Stimulated activated CD8-positive, alpha-beta memory T cell treated with anti-CD3 and anti-CD28 coated beads, Interleukin-4, amount 100 ng/mL, for 1 hour (primary cell): ENCODE results near the gene PCYT1A.
A peak's percentile ranks its signal among the peaks of the same experiment; 100 is the strongest.

Experiments
- DNase-seq, 2 donors: peaks; one replicate each; pipeline ENCODE4 v3.0.0-alpha.2; 2020; ENCODE audit warnings: low read depth in 2 of 2, low spot score in 1 of 2

The PCYT1A gene

DNA sequence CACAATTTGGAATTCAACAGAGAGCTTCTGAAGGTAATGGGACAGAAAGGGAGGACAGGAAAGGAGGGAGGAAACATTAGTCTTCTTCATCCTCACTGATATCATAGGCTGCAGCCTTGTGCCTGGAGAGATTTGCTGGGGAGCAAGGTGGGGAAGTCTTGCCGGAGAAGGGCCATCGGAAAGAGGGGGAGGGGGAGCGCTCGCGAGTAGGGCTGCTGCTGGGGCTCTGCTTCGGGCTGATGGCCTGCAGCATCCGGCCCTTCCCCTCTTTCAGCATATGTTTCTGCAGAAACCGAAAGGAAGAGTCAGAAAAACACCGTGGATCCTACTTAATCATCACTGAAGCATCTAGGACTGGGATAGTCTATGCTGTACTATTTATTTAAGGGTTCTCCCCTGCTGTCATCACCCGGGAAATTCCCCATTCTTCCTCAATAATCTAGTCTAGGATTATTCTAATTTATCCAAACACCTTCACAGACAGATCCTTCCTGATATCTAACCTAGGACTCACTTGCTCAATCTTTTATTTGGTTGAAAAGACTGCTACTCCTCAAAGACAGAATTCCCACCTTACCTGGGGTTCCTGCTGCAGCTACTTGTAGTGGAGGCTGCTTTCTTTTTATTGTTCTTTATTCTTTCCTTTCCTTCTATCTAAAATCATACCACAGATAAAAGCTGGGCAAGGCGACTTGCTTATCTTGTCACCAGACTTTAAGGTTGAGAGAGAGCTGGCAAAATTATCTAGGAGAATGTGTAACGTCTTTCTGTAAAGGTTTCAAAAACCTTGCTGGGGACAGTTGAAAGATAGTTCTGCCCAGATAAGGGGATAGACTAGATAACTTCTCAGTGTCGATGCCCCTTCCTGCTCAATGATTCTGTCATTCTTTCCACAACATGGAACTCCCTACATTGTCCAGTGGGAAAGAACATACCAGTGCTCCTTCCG lies 48.6 kb downstream of the PCYT1A start:
- no peak for DNase-seq

DNA sequence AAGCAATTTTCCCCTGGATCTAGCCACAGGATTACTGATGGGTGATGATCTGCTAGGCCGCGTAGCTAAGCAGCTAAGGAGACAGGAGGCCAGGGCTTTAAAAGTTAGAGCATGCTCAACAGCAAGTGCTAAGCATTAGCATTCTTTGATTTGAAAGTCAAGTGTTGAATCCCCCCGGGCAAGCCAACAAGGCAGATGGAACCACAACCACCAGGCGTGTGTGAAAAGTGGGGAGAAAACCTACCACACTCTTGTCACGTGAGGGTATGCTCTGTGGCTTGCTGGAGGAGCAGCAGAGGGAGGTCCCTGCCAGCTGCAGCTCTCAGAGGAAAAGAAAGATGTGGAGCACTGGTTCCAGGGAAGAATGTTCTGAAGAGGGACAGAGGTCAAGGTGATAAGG lies 50.3 kb downstream of the PCYT1A start:
- DNase-seq = no peak

GRCh38 chr3:196236223-196236622 lies 51.3 kb downstream of the PCYT1A start:
- DNase-seq = no peak

DNA sequence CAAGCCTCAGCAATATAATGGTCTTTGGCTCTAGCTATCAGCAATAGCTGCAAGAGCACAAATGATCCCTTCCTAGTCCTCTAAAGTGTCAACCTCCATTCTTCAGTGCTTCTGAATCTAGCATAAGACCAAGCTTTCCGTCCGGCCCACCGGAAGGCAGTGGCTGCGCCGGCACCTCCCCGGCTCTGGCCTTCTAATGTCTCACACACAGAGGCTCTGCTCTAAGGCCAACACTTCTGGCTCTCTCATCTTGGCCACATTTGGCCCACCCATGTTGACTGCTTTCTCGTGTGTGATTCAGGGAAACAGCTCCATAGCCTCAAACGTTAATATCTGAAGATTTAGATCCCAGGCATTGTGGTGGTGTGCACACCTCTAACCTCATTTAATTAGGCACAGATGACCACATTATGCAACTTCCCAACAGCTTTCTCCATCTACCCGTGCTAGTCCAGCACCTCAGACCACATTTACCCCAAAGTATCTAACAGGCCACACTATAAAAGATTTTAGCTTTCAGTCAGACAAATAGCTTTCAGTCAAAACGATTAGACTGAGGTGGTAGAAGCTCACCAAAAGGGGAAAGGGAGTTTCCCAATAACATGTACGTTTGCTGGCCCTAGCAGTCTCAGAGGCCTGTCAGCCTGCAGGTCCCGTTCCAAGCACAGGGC lies 51.9 kb downstream of the PCYT1A start:
- no peak for DNase-seq

DNA sequence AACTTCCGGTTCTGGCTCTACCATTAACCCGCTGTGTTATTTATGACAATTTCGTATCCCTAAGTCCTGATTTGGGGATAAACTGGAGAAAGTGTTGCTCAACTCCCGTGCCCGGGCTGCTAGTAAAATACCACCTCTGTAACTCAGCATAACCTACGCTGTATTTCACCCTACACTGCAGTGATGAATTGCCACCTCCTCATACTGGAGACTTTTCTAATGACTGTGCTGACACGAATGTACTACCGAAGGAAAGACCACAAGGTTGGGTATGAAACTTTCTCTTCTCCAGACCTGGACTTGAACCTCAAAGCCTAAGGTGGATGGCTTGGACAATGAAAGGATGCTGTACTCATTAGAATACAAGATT lies 54.7 kb downstream of the PCYT1A start:
- DNase-seq = no peak

DNA sequence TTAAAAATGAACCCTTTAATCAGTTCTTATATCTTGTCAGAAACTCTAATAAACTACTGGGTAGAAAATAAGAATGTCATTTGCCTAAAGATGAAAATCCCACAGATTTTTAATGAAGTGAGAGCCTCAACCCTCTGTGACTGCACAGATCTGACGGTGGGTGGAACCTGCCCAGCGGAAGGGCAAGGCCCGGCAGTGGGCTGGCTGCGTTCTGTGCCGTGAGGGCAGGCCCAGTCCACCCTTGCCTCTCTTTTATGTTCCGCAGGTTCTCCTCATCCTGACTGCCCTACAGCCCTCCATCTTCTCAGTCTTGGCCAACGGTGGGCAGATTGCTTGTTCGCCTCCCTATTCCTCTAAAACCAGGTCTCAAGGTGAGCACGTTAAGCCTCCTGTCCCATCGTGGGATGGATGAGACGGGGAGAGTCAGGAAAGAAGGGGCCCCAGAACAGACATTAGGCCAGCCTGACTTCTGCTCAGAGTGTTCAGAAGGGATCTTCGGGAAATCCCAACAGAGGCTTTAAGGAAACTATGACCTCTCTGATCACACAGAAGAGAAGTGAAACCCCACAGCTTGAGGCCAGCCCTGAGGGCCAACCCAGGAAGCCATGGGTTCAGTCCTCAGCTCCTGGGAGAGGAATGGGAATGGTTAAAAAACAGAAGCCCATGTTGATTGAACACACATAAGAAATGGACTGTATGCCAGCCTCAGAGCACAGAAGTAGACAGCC lies 55.2 kb downstream of the PCYT1A start:
- DNase-seq = no peak

DNA sequence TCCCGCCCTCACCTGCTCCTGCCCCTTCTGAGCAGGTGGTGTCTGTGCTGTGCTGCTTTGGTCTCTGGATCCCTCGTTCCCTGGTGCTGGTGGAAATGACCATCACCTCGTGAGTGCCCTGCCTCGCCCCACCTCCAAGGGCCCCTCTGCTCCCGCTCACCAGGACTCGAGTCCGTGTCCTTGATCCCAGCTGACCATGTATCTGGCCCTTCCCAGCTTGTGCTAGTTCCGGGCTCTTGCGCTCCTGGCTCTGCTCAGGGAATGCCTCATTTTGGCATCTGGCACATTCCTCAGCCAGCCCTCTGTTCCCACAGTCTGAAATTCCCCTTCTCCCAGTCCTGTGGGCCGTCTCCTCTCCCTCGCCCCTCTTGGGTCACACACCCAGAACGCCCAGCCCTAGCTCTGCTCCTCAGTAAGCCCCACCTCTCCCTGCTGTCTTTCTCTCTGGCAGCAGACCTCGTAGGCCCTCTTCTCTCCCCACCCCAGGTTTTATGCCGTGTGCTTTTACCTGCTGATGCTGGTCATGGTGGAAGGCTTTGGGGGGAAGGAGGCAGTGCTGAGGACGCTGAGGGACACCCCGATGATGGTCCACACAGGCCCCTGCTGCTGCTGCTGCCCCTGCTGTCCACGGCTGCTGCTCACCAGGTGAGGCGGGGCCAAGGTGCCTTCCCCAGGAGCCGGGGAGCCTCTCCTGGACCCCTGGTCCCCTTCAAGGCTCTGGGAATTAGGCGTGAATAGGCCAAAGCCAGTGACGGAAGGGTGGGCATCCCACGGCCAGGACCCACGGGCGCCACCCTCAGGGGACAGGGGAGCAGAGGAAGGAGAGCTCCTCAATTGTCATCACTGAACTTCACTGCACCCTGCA lies 59.7 kb downstream of the PCYT1A start:
- DNase-seq = no peak

DNA sequence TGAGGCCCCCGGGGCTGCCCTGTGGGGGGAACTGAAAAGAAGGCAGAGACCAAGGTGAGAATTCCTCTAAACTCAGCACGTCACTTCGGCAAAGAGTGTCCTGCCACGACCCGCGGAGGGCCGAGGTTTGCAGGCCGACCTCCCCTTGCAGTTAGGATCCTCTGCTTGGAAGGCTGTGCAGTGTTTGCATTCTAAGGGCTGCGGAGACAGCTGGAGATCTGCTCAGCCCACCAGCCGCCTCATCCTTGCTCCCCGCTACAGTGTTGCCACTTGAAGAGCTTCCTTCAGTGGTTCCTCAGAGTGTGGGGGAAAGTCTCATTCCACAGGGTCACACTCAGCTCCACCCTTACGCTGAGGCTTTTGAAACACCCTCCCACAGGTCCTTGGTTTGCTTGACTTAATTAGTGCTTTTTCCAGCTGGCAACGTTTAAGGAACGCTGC lies 60.4 kb downstream of the PCYT1A start:
- DNase-seq = no peak

- no peak for DNase-seq
Measured at GRCh38 chr3:196225763-196226364, 61.7 kb downstream of the PCYT1A start.

DNA sequence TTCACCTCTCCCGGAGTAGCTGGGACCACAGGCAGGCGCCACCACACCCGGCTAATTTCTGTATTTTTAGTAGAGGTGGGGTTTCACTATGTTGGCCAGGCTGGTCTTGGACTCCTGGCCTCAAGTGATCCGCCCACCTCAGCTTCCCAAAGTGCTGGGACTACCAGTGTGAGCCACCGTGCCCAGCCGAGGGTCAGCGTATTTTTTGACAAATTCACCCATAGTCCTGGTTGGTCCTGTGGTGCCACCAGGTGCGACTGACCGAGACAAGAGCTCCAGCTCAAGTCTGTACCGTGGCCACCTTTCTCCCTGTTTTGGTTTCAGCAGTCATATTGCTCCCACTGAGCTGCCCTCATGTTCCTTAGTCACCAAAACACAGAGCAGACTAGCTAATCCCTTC lies 62.4 kb downstream of the PCYT1A start:
- no peak for DNase-seq

- no peak for DNase-seq
Measured at GRCh38 chr3:196222876-196223595, 64.5 kb downstream of the PCYT1A start.

GRCh38 chr3:196220991-196221390 lies 66.5 kb downstream of the PCYT1A start:
- DNase-seq = no peak

- no peak for DNase-seq
Measured at GRCh38 chr3:196220587-196220986, 66.9 kb downstream of the PCYT1A start.

GRCh38 chr3:196219970-196220311 lies 67.6 kb downstream of the PCYT1A start:
- DNase-seq = no peak

DNA sequence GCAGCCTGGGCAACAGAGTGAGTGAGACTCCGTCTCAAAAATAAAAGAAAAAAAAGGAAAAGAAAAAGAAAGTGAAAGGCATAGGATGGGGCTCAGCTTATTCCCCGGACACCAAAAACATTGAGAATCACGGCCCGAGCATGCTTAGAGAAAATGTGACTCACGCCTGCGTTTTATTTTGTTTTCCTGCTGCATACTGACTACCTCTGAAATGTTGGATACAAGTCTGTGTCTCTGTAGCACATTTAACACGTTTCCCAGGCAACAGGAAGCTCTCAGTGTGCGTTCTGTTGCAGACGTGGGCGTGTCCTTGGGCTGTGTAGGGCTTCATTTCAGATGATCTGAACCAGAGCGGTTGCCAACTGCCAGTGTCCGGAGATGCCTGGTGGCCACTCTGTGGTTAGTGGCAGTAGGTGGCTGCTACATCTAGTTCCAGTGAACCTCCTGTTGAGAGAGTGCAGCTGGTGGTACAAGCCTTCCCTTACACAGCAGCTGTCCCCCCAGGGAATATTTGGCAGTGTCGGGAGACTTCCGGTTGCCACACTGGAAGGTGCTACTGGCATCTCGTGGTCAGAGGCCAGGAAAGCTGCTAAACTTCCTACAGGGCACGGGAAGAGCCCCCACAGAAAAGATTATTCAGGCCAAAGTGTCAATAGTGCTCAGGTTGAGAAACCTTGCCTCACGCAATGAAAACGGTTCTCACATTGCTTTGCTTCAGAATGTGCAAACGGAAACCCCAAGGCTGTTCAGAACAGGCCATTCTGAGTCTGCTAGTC lies 68.1 kb downstream of the PCYT1A start:
- DNase-seq = peak; percentile 34 to 41

DNA sequence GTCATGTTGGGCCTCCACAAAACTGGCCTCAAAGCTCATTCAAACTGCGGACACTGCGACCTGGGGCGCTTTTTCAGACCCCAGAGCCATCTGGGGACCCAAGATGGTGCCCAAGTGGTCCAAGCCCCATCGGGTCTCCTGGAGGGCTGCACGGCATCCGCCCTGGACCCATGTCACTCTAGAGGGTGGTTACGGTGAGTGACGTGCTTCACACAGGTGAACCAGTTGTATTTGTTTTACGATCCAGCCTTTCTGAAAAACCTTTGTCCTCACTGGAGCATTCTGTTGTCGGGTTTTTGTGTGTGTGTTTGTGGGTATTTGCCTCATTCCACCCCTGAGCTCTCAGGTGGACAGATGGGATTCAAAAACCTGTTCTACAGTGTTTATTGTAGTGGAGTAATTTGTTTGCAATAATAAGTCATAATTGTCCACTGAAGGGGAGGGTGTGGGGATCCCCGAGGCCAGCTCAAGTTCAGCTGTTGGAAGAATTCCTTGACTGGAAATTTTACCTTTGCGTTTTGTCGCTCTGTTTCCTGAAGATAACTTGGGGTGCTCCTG lies 69.3 kb downstream of the PCYT1A start:
- DNase-seq = no peak

DNA sequence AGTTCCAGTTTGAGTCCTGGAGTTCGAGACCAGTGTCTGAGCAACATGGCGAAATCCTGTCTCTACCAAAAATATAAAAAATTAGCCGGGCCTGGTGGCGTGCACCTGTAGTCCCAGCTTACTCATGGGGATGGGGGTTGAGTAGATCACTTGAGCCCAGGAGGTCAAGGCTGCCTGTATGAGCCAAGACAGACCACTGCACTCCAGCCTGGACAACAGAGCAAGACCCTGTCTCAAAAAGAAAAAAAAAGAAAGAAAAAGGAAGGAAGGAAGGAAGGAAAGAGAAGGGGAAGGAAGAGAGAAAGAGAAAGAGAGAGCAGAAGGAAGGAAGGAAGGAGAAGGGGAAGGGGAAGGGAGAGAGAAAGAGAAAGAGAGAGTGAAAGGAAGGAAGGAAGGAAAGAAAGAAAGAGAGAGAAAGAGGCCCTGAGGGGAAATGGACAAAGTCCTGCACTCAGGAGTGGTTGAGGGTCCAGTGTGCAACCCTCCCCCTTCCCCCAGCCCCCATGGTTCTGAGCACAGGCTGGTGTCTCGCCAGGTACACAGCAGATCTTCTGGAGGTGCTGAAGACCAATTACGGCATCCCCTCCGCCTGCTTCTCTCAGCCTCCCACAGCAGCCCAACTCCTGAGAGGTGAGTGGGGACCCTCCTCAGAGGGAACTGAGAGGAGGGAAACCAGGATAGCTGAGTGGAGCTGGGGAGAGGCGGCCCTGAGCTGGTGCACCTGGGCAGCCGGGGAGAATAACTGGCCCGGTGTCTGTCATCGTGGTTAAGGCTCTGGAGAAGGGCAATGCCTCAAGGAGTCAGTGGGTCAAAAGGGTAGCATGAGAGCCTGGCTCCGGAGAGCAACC lies 70.0 kb downstream of the PCYT1A start:
- DNase-seq = no peak

DNA sequence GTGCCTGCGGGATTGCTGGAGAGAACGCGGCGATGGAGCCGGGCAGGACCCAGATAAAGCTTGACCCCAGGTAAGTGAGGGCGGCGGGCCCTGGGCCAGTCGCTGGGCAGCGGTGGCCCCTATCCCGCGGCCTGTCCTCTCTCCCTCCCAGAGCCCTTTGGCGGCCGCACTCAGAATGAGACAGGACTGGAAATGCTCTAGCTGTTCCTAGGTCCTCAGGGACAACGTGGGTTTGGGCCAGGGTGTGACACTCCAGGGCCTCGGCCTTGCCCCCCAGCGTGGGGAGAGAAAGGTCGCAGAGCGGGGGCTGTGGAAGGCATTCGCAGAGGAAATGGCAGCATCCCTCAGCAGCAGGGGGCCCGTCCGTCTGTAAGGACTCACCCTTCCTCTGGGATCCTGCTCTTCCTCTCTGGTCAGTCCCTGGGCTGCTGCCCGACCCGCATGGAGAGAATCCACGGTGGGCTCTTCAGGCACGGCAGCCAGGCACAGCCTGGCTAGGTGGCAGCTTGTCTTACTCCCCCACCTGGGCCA lies 70.8 kb downstream of the PCYT1A start:
- no peak for DNase-seq
